ENCODE data around the gene NDUFAF4. TPM values are rescaled to one million over a fixed set of nuclear protein-coding genes. Genes with fewer than 3 reads are reported as not detected.

The NDUFAF4 gene
- total and polyA plus RNA-seq, 2 experiments from 2014 or later = 35.1 to 233 TPM

GRCh38 chr6:96876886-96877545 is 20.7 kb downstream of the NDUFAF4 start (continued):
- TF ChIP-seq ZNF462 (CRISPR knock-in tag; IDR thresholded peaks at IDR 0.05) = no peak
- no peak for TF ChIP-seq CTCF (conservative IDR thresholded peaks at IDR 0.05; ENCODE audit: low read depth in 2 of 2)
- TF ChIP-seq REST (IDR thresholded peaks at IDR 0.05; ENCODE audit: unreplicated experiment) = no peak
- no peak for TF ChIP-seq CREB1 (CRISPR knock-in tag; IDR thresholded peaks at IDR 0.05; ENCODE audit: low read depth)
- TF ChIP-seq JUNB (IDR thresholded peaks at IDR 0.05; ENCODE audit: unreplicated experiment) = no peak
- TF ChIP-seq NANOG (IDR thresholded peaks at IDR 0.05; ENCODE audit: borderline replicate concordance) = no peak
- no peak for TF ChIP-seq EZH2 (IDR thresholded peaks at IDR 0.05; ENCODE audit: low read depth, unreplicated experiment)
- TF ChIP-seq STAT1 (IDR thresholded peaks at IDR 0.05; ENCODE audit: unreplicated experiment) = no peak
- no peak for TF ChIP-seq ZNF114 (CRISPR knock-in tag; IDR thresholded peaks at IDR 0.05)
- no peak for TF ChIP-seq POLR2AphosphoS5 (IDR thresholded peaks at IDR 0.05; ENCODE audit: low read depth)
